NCI-H187 treated with DMSO at 0.1 percent for 48 hours (cell line): ENCODE measurements around the gene INTS11.

ENCODE experiments used
- DNase-seq: peaks from one replicate; lab custom pipeline; 2025; lab: John Stamatoyannopoulos, UW

INTS11 gene

GRCh38 chr1:1262758-1263157 is 61.7 kb downstream of the INTS11 start:
- DNase-seq = no peak

- no peak for DNase-seq
Observed at GRCh38 chr1:1262071-1262470, 62.4 kb downstream of the INTS11 start.
